HUES48 (cell line): ENCODE results near the gene PANX2.
"Not testable (repeated sequence)": the region's sequence is repeated elsewhere in the genome, so short reads cannot be mapped to it uniquely, and the experiment has no call there.

Source experiments
- H3K27ac ChIP-seq: one replicate; pipeline ENCODE4 v1.7.0; 2013; ENCODE audit warnings: low read depth, low read length, inconsistent platforms
- H3K27me3 ChIP-seq: 2 replicates; pipeline ENCODE4 v1.6.1; 2013; ENCODE audit warnings: mild to moderate bottlenecking, low read length; ENCODE audit not compliant: control insufficient read depth, insufficient read depth
- H3K36me3 ChIP-seq: 2 replicates; pipeline ENCODE4 v1.6.1; 2013; ENCODE audit warnings: low read length; ENCODE audit not compliant: control insufficient read depth, insufficient read depth
- H3K4me1 ChIP-seq: 2 replicates; pipeline ENCODE4 v1.6.1; 2013; ENCODE audit warnings: mild to moderate bottlenecking, low read length; ENCODE audit not compliant: control insufficient read depth, insufficient read depth
- H3K4me3 ChIP-seq: 2 replicates; pipeline ENCODE4 v1.5.1; 2013; ENCODE audit warnings: mild to moderate bottlenecking, low read depth, low read length
- H3K9ac ChIP-seq: 2 replicates; pipeline ENCODE4 v1.6.1; 2013; ENCODE audit warnings: mild to moderate bottlenecking, low read depth, low read length, moderate library complexity
- H3K9me3 ChIP-seq: 2 replicates; pipeline ENCODE4 v1.6.1; 2013; ENCODE audit warnings: low read length; ENCODE audit not compliant: control insufficient read depth, insufficient read depth

Gene PANX2

DNA sequence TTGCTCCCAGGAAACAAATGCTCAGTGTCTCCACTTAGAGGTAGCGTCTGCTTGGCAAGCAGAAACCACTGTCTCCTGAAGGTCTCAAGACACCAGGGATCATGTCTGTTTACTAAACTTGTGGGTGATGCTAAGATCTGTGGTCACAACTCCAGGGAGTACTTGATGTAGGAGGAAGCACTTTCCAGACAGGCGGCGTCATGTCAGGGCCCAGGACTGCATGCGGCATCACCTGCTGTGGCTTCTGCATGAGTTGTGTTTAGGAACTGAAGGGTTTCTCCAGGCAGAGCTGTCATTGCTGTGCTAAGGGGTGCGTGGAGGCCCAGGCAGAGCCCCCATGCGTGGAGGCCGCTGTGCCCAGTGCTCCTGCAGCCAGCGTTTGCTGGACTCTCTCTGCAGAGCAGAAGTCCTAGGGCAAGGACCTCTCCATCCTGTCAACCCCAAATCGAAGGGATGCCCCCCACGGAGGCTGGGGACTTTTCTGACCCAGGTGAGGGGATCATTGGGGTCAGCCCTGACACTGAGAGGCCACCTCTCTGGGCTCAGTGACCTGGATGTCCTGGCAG is 8.1 kb upstream of the PANX2 start:
- Histone ChIP-seq H3K27me3 (no peaks in the 10 kb centered on the region), H3K9ac (no peak overlapping the region), H3K9me3 (no peaks in the 10 kb centered on the region)

DNA sequence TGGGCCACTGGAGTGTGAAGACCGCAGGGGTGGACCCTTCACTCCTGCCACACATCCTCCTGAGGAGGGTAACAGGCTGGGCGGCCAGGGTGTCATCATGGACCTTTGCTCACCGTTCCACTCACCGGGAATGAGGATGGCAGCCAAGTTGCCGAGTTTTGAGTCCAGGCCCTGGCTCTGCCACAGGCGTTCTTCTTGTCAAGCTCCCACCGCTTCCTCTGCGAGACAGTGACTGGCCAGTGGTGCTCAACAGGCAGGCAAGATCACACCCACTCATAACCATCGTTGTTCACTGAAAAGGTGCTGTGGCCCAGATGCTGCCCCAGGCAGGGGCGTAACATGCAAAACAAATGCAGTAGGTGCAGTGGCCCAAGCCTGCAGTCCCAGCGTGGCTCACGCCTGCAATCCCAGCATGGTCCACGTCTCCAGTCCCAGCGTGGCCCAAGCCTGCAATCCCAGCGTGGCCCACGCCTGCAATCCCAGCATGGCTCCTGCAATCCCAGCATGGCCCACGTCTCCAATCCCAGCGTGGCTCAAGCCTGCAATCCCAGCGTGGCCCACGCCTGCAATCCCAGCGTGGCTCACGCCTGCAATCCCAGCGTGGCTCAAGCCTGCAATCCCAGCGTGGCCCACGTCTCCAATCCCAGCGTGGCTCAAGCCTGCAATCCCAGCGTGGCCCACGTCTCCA is 5.0 kb upstream of the PANX2 start:
- Histone ChIP-seq H3K27ac (no peak overlapping the region), H3K9ac (no peak overlapping the region), H3K27me3 (peaks cover 11% of the 10 kb centered on the region), H3K36me3 (no peaks in the 10 kb centered on the region), H3K4me3 (no peak overlapping the region), H3K4me1 (no peaks in the 10 kb centered on the region), H3K9me3 (no peaks in the 10 kb centered on the region)

More for the DNA sequence above, 8.1 kb upstream of the PANX2 start:
- no peak overlapping the region for H3K27ac ChIP-seq
- no peaks in the 10 kb centered on the region for H3K36me3 ChIP-seq
- H3K4me1 ChIP-seq = no peaks in the 10 kb centered on the region; the same call in 1 of the 2 replicates
- no peak overlapping the region for H3K4me3 ChIP-seq

- Histone ChIP-seq H3K36me3 (no peaks in the 10 kb centered on the region), H3K9me3 (no peaks in the 10 kb centered on the region), H3K27ac (no peak overlapping the region), H3K4me1 (no peaks in the 10 kb centered on the region), H3K27me3 (peaks cover 21% of the 10 kb centered on the region), H3K9ac (no peak overlapping the region), H3K4me3 (no peak overlapping the region)
Measured at GRCh38 chr22:50167689-50168489, 2.6 kb upstream of the PANX2 start.

GRCh38 chr22:50168490-50169180 is 1.9 kb upstream of the PANX2 start:
- not testable (repeated sequence) for H3K27ac ChIP-seq, H3K36me3 ChIP-seq
- H3K27me3 ChIP-seq = peaks cover 21% of the 10 kb centered on the region

GRCh38 chr22:50169181-50169759 is 1.3 kb upstream of the PANX2 start:
- no peak overlapping the region for H3K27ac ChIP-seq
- H3K36me3 ChIP-seq = no peaks in the 10 kb centered on the region
- no peak overlapping the region for H3K9ac ChIP-seq
- peaks cover 21% of the 10 kb centered on the region for H3K27me3 ChIP-seq
- H3K4me1 ChIP-seq = no peaks in the 10 kb centered on the region
- no peaks in the 10 kb centered on the region for H3K9me3 ChIP-seq
- peak overlapping the region; percentile 55; the same call in 1 of the 2 replicates for H3K4me3 ChIP-seq

More at GRCh38 chr22:50168490-50169180, 1.9 kb upstream of the PANX2 start:
- H3K4me1 ChIP-seq, H3K9ac ChIP-seq, H3K4me3 ChIP-seq, H3K9me3 ChIP-seq: not testable (repeated sequence)

GRCh38 chr22:50169774-50170341 is 673 bp upstream of the PANX2 start:
- no peak overlapping the region for H3K27ac ChIP-seq
- H3K27me3 ChIP-seq = peaks cover 21% of the 10 kb centered on the region
- no peaks in the 10 kb centered on the region for H3K9me3 ChIP-seq
- H3K9ac ChIP-seq = no peak overlapping the region
- H3K36me3 ChIP-seq = no peaks in the 10 kb centered on the region
- no peaks in the 10 kb centered on the region for H3K4me1 ChIP-seq
- H3K4me3 ChIP-seq = peak overlapping the region; percentile 55; the same call in 1 of the 2 replicates

GRCh38 chr22:50171319-50171964 is 911 bp downstream of the PANX2 start:
- Histone ChIP-seq H3K4me1 (no peaks in the 10 kb centered on the region), H3K36me3 (no peaks in the 10 kb centered on the region), H3K9me3 (no peaks in the 10 kb centered on the region), H3K27me3 (peaks cover 21% of the 10 kb centered on the region), H3K4me3 (peak overlapping the region; percentile 70; the same call in 1 of the 2 replicates), H3K27ac (no peak overlapping the region), H3K9ac (no peak overlapping the region)

DNA sequence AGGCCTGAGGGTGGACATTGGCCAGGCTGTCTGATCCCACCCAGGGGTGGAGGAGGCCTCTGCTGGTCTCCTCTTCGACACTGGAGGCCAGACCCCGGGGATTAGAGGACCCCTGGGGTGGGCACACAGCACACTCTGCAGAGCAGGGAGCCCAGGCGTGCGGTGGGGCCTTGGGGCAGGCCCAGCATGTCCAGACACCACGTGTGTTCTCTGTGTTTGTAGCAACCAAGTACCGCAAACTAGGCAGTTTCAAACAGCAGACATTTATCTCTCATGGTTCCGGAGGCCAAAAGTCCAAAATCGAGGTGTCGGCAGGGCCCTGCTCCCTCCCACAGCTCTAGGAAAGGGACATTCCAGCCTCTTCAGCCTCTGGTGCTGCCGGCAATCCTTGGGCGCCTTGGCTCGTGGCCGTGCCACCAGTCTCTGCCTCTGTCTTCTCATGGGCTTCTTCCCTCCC is 1.5 kb downstream of the PANX2 start:
- Histone ChIP-seq H3K27me3 (peaks cover 21% of the 10 kb centered on the region), H3K9ac (no peak overlapping the region), H3K4me1 (no peaks in the 10 kb centered on the region), H3K4me3 (no peak overlapping the region), H3K9me3 (no peaks in the 10 kb centered on the region), H3K27ac (no peak overlapping the region), H3K36me3 (no peaks in the 10 kb centered on the region)

DNA sequence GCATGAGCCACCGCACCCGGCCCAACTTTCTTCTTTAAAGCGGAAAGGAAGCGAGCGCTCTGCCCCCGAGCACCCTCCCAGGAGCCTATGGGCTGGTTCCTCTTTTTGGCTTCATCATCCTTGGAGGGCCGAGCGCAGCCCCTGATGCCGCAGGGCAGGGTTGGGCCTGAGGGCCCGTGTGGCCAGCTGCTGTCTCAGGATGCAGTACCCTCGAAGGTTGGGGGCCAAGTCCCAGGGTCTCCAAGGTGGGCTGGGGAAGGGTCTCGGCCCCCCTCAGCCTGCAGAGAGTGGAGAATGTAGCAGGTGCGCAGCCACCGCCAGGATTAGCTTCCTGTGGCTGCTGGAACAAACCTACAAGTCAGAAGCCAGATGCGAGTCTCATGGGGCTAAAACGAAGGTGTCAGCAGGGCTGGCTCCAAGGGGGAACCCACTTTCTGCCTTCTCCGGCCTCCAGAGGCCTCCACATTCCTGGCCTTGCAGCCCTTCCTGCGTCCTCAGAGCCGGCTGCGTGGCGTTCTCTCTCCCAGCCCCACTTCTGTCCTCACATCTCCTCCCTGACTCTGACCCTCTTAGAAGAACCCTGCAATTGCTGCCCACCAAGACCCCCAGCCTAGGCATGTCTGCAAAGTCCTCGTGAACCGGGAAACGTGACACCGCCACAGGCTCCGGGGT is 2.9 kb downstream of the PANX2 start:
- H3K9me3 ChIP-seq = no peaks in the 10 kb centered on the region
- H3K4me1 ChIP-seq = no peaks in the 10 kb centered on the region
- H3K27me3 ChIP-seq = peaks cover 20% of the 10 kb centered on the region
- H3K27ac ChIP-seq = no peak overlapping the region
- no peak overlapping the region for H3K4me3 ChIP-seq
- H3K9ac ChIP-seq = no peak overlapping the region
- H3K36me3 ChIP-seq = no peaks in the 10 kb centered on the region
